Kidney (tissue), 14 donors: ENCODE results near the gene RABL3. TPM values are rescaled to one million over a fixed set of nuclear protein-coding genes. Genes with fewer than 3 reads are reported as not detected.

ENCODE experiments used
- DNase-seq, 5 donors: peaks; one replicate each; pipeline ENCODE4 v3.0.0-alpha.2; 2013 to 2020
- FAIRE-seq: peaks from 2 replicates; lab custom pipeline; 2012; peaks lifted over from hg19 to GRCh38; lab: Jason Lieb, UNC
- H3K27ac ChIP-seq, 2 donors: one replicate each; pipeline ENCODE4 v1.7.0; 2013; ENCODE audit warnings: low read depth in 2 of 2, low read length in 2 of 2, inconsistent platforms in 1 of 2
- H3K27me3 ChIP-seq: one replicate; pipeline ENCODE4 v1.7.1; 2013; ENCODE audit warnings: low read length, inconsistent platforms; ENCODE audit not compliant: control insufficient read depth, insufficient read depth
- H3K36me3 ChIP-seq, 3 donors: one replicate each; pipeline versions ENCODE4 v1.7.0 to v1.7.1; 2013; ENCODE audit warnings: low read length in 3 of 3, control low read depth in 1 of 3, inconsistent platforms in 1 of 3; ENCODE audit not compliant: insufficient read depth in 3 of 3, control insufficient read depth in 2 of 3
- H3K4me1 ChIP-seq, 3 donors: one replicate each; pipeline versions ENCODE4 v1.7.0 to v1.7.1; 2013; ENCODE audit warnings: low read length in 3 of 3, inconsistent platforms in 1 of 3, low read depth in 1 of 3; ENCODE audit not compliant: control insufficient read depth in 2 of 3, insufficient read depth in 2 of 3
- H3K4me3 ChIP-seq, 3 donors: one replicate each; pipeline versions ENCODE4 v1.7.0 to v1.8.1; 2013; ENCODE audit warnings: low read length in 3 of 3, control low read depth in 1 of 3, inconsistent platforms in 1 of 3
- H3K9ac ChIP-seq, 3 donors: one replicate each; pipeline versions ENCODE4 v1.7.0 to v1.7.1; 2013; ENCODE audit warnings: low read length in 3 of 3, control low read depth in 1 of 3, inconsistent platforms in 1 of 3
- H3K9me3 ChIP-seq, 3 donors: one replicate each; pipeline versions ENCODE4 v1.7.0 to v1.7.1; 2013; ENCODE audit warnings: low read length in 3 of 3, control low read depth in 1 of 3, inconsistent platforms in 1 of 3; ENCODE audit not compliant: control insufficient read depth in 2 of 3, insufficient read depth in 1 of 3
- CTCF ChIP-seq: IDR thresholded peaks from 3 replicates; pipeline ENCODE4 v1.5.1; 2012; ENCODE audit warnings: mild to moderate bottlenecking, moderate library complexity, borderline replicate concordance; ENCODE audit not compliant: insufficient read depth; ENCODE audit errors: extremely low read depth
- intact Hi-C: fragments of 100-400 bp; cut with DNase I; formaldehyde crosslinking; loops from one replicate; pipeline ENCODE4 v1.11.1; 2022
- polyA plus RNA-seq: library from polyadenylated mRNA; stranded (reverse); fragments of 350-450 nt; fragmentation: Illumina TruSeq; extraction: RNeasy Lipid Tissue Mini Kit (QIAGEN cat#74804); gene quantifications from one replicate; pipeline ENCODE4 v1.2.3, GENCODE V29; 2014; ENCODE audit warnings: low read depth, low replicate concordance; ENCODE audit not compliant: insufficient read depth
- total RNA-seq: library from RNA; stranded (reverse); fragmentation: NEBNext Ultra II Directional; extraction: Animal tissue kit (Norgen Biotek cat#: 25700); gene quantifications from one replicate; pipeline ENCODE4 v1.2.1, GENCODE V29; 2021
- donor health status: control.
- donor health status: control.
- donor health status: control.
- donor health status: control.
- donor health status: control.
- donor health status: DM: yes; HTN: yes; CAD: no.
- donor health status: Normal renal cell carcinoma (clear cell type).

RABL3 gene
- total and polyA plus RNA-seq, 2 donors from 2014 or later = 16.9 to 30.1 TPM

GRCh38 chr3:120753810-120754209 is 11.5 kb upstream of the RABL3 start:
- no peak for DNase-seq
- peaks cover 0 to 2% (median 0%) of the 10 kb centered on the region in 3 donors for H3K36me3 ChIP-seq
- no peaks in the 10 kb centered on the region for H3K4me1 ChIP-seq
- H3K9ac ChIP-seq = no peak overlapping the region
- no peak for TF ChIP-seq CTCF
- H3K27me3 ChIP-seq = no peaks in the 10 kb centered on the region
- no peak overlapping the region for H3K4me3 ChIP-seq
- no peaks in the 10 kb centered on the region for H3K9me3 ChIP-seq
- intact Hi-C loops = no loop called here
- no peak for FAIRE-seq
- H3K27ac ChIP-seq = no peak overlapping the region

- H3K36me3 ChIP-seq = peaks cover 0 to 2% (median 0%) of the 10 kb centered on the region in 3 donors
- TF ChIP-seq CTCF = no peak
- intact Hi-C loops = no loop called here
- no peaks in the 10 kb centered on the region for H3K27me3 ChIP-seq
- H3K9me3 ChIP-seq = no peaks in the 10 kb centered on the region
- no peaks in the 10 kb centered on the region for H3K4me1 ChIP-seq
- no peak overlapping the region for H3K9ac ChIP-seq
- H3K27ac ChIP-seq = no peak overlapping the region
- no peak overlapping the region for H3K4me3 ChIP-seq
- FAIRE-seq (no peak), DNase-seq (no peak)
These were observed 10.5 kb upstream of the RABL3 start for GRCh38 chr3:120752865-120753264.

- H3K9ac ChIP-seq = no peak overlapping the region
- peaks cover 0 to 2% (median 0%) of the 10 kb centered on the region in 3 donors for H3K36me3 ChIP-seq
- no peak for FAIRE-seq
- H3K4me1 ChIP-seq = no peaks in the 10 kb centered on the region
- H3K9me3 ChIP-seq = no peaks in the 10 kb centered on the region
- no peak overlapping the region for H3K27ac ChIP-seq
- H3K4me3 ChIP-seq = no peak overlapping the region
- intact Hi-C loops = no loop called here
- no peak for TF ChIP-seq CTCF
- no peak for DNase-seq
- H3K27me3 ChIP-seq = no peaks in the 10 kb centered on the region
These were observed 9.9 kb upstream of the RABL3 start for GRCh38 chr3:120752230-120752629.

GRCh38 chr3:120749843-120750242 is 7.5 kb upstream of the RABL3 start:
- Histone ChIP-seq H3K9me3 (no peaks in the 10 kb centered on the region), H3K27ac (no peak overlapping the region), H3K4me1 (no peaks in the 10 kb centered on the region), H3K9ac (no peak overlapping the region), H3K36me3 (no peaks in the 10 kb centered on the region), H3K27me3 (no peaks in the 10 kb centered on the region), H3K4me3 (no peak overlapping the region)
- intact Hi-C loops = no loop called here
- TF ChIP-seq CTCF = no peak
- FAIRE-seq (no peak), DNase-seq (no peak)
